Fibroblast of skin of abdomen (primary cell): ENCODE results near the gene MYBPH.

ENCODE experiments used
- DNase-seq: peaks from one replicate; pipeline ENCODE4 v3.0.0-alpha.2; 2013

MYBPH gene

DNA sequence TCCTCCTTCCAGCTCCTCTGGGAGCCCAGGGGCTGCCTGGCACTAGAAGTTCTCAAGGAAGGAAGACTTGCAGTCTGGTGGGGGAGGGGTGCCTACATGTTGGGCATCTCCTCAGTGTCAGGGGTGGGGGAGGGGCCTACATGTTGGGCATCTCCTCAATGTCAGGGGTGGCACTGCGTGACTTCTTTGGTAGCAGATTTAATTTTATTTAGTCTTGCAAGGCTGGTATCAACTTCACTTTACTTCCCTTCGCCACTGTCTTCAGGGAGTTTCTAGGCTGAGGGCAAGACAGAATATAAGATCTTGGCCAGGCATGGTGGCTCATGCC lies 29.6 kb downstream of the MYBPH start:
- no peak for DNase-seq

DNA sequence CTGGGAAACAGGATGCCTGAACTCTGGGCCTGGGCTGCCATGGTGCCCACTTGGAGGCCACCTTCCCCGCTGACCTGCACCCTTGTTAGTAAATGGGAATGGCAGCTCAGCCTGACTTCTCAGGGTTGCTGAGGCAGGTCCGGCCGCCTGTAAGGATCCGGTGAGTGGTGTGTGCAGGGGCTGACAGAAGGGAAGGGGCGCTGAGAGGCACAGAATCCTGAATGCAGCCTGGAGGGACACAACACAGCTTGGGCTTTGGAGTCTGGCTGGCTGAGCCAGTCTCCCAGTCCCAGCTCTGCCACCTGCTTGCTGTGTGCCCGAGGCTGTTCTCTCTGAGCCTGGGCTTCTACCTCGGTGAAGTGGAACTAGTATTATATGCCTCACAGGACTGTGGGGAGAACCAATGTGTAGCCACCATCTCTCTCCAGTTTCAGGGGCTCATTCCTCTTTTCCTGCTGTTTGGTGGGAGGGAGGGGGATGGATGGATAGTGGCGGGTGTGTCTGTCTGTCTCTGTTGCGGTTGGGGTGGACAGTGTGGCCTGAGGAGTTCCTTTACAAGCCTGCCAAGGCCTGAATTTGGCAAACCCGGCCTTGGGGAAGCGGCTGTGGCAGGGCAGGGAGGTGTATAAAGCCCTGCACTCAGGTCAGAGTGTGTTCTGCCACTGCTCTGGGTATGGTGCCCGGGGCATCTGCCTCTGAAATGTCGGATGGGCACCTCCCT lies 30.1 kb downstream of the MYBPH start:
- no peak for DNase-seq

DNA sequence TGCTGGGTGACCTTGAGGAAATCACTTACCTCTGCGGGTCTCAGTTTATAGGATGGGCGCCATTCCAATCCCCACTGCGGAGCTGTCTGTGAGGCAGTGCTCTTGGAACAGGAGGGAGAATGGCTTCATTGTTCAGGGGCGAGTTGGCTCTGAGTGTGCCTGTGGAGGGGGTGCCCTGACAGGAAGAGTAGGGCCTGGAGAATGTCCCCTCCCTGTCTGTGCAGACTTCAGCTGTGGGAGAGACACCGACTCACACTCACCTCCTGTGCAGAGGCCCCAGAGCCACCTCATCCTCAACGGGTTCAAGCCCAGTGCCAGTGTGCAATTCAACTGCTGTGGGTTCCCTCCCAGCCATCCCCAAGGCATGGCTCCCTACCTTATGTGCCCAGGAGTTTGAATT lies 31.0 kb downstream of the MYBPH start:
- DNase-seq: peak; percentile 33

DNA sequence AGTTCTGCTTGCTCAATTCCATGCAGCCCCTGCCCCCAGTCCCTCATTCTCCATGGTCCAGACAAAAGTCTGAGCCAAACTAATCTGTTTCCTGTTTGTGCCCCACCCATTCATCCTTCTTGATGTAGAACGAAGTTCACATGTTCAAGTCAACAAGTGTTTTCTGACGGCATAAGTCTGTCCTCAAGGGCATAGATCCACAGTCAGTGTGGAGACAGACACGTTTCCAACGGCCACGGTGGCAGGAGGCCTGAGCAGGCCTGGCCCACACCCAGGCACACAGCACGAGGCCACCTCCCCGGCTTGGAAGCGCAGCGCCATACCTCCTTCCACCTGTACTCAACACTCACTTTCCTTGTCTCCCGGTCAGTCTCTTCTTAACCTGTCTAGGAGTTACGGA lies 32.0 kb downstream of the MYBPH start:
- DNase-seq: no peak

DNA sequence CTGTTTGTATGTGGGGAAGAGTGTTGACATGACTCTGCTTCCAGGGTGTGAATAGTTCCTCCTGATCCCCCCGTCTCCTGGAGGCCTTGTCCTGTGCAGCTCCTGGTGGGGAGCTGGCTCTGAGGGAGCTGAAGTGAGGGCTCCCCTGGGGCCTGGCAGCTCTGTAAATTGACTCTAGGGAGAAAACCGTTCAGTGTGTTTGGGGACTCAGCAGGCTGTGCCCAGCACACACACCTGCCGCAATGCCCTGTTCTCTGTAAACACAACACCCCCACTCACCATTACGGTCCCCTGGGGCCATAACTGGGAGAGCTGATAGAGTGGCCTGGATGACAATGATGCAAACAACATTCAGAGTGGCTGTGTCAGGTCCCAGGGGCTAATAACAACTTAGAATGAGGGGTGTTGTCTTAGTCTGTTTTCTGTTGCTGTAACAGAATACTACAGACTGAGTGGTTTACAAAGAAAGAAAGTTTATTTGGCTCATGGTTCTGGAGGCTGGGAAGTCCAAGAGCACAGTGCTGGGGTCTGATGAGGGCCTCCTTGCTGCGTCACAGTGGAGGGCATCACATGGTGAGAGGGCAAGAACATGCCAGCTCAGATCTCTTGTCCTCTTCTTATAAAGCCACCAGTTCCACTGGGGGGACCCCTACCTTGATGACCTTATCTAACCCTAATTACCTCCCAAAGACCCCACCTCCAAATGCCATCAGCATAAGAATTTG lies 32.8 kb downstream of the MYBPH start:
- DNase-seq: no peak

DNA sequence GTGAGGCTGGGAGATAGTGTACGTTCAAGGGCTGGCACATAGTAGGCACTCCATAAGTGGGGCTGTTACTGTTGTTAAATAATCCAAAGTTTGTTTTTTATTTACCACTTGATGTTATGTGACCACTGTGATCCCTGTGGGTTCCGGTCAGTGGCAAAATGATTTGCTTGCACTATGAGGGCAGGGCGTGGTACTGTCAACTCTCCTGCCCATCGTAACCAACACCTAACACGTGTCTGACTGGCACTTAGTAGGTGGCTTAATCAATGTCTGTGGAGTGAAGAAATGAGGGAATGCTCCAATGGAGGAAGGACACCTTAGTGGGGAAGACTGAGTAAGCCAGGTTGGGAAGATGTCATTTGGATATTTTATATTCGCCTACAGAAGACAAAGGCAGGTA lies 33.5 kb downstream of the MYBPH start:
- DNase-seq: no peak

DNA sequence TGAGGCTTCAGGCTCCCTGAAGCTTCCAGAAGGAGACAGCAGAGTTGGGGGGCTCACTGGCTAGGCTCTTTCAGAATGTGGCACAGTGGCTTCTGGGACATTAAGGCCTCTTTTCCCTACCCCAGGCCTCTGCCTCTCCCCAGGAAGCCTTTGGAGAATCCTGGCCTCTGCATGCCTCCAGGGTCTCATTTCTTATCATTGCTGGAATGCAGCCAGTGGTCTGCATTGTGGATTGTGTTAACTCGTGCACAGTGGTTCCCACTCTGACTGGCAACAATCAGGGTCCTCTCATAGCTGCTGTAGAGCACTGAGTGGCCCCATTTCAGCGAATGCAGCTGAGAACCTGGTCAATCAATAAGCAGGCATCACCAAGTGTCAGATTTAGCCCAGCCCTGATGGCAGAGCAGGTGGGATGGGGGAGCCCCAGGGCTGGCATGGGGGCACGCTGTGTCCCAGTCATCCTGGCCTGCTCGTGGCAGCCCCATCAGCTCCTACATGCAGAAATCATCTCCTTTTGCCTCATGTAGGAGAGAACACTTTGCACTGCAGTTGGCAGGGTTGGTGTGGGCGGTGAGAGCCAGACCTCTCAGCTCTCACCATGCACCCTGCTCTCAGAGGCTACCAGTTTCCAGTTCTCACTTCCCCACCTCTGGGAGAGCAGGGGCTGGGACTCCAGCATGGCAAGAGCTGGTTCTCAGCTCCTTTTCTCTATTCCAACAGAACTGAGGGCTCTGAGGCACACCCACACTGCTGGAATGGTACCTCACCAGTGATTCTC lies 34.7 kb downstream of the MYBPH start:
- DNase-seq: no peak

DNA sequence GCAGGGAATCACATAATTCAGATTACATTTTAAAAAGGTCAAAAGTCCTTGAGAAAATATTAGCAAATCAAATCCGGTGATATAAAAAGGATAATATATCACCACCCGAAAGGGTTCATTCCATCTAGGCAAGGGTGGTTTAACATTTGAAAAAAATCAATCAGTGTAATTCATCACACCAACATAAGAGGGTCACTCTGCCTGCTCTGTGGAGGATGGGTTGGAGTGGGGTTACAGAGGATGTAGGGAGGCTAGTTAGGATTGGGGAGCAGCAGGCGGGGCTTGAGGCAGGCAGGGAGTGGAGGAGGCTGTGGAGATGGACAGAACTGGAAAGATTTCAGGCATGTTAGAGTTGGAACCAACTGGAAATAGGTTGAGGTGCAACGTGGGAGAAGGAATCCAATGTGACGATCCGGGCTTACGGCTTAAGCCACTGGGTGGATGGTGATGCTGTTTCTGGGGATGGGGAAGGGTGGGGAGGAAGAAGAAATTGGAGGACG lies 35.6 kb downstream of the MYBPH start:
- no peak for DNase-seq

DNA sequence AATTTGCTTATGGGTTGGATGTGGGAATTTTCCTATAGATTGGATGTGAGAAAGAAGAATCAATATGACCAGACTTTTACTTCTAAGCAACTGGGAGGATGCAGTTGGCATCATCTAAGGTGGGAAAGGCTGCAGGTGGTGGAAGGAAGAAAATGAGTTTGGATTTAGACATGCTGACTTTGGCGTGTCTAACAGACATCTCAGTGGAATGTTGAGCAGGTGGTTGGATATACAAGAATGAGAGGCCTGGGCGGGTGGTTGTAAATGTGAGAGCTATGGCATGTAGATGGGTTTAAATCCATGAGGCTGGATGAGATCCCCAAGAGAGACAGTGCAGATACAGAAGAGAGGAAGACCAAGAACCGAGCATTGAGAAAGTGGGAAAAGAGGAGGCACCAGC lies 37.6 kb downstream of the MYBPH start:
- no peak for DNase-seq

DNA sequence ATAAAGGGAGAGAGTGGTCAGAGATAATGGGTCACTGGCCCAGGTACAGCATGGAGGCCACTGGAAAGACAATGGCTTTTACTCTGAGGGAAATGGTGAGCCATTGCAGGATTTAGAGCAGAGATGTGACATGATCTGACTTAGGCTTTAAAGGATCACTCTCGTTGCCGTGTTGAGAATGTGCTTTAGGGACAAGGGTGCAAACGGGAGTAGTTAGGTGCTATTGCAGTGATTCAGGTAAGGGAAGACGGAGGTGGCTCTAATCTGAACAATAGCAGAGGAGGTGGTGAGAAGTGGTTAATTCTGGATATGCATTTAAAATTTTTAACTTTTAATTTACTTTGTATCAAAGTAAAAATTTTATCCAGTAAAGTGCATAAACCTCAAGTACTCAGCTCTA lies 38.3 kb downstream of the MYBPH start:
- DNase-seq: no peak

DNA sequence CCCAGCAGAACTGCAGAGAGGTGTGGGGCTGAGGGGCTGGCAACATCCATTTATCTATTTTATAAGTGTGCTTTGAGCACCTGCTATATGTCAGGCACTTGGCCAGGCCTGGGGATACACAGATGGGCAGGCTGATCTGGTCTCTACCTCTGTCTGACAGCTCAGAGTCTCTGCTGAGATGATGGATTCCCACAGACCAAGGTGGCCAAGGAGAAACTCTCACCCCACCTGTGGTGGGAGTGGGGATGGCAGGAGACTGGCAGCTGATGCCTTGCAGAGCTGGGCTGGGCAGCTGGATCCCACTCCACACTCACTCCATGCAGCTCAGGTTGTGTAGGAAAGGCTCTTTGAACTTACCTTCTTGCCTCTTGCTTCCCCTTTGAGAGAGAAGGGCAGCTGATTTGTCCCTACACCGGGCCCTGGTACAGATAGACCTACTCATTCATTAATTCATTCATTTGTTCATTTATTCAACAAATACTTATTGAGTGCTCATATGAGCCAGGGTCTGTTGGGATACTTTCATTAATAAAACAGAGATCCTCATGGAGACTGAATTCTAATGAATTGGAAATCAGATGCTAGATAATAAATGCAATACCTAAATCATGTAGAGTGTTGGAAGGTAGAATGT lies 39.1 kb downstream of the MYBPH start:
- DNase-seq: no peak

DNA sequence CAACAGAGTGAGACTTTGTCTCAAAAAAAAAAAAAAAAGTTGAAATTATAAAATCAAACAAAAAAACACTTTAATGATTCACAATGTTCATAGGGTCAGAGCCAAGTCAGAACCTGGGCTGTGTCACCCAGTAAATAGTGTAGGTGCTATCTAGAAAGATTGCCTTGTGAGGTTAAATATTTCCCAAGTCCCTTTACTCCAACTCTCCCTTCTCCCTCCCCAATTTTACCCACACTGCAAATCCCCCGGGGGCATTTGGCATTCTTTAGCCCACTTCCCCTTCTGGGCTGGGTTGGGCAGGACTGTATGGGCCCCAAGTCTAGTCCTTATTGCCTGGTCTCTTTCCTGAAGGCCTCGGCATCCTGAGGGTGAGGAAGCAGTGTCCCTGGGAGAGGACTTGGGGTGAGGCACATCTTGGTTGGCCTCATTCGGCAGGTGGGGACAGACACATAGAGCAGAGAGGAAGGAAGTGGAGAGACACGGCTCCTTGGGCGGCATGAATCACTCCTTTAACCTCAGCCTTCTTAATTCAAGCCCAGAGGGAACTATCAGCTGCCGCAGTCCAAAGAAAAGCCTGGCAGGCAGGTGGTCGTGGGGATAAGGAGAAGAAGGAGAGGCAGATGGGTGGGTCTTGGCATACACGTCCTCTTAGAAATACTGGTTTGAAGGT lies 39.9 kb downstream of the MYBPH start:
- no peak for DNase-seq

DNA sequence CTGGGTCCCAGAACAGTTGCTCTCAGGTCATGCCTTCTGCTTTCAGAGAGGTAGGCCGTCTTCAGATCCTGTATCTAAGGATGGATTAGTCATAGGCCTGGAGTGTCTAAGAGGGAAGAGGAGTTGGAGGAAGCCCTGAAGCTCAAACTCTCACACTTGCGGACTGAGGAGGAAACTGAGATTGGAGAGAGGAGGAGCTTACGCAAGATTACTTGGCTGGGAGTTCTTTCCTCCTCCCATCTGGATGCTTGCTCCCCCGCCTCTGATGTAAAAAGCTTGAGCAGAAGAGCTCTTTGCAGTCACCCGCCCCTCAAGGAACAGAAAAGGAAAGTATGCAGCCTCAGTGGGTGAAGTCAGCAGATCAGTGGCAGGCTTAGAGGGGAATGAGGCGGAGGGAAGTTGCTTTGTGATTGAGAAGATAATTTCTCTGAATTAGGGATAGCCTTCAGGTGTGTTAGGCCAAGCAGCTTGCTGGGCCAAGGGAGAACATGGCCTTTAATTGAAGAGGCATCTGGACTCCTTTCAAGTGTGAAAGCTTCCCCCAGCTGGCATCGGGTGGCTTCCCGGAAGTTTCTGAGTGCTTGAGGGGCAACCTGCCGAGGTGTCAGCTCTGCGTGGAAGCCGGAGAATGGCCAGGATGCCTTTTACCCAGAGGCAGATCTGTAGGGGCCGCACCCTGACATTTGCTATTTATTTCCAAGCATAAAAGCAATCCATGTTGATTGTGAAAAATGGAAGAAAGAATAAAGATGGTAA lies 41.5 kb downstream of the MYBPH start:
- DNase-seq: peak; percentile 58

DNA sequence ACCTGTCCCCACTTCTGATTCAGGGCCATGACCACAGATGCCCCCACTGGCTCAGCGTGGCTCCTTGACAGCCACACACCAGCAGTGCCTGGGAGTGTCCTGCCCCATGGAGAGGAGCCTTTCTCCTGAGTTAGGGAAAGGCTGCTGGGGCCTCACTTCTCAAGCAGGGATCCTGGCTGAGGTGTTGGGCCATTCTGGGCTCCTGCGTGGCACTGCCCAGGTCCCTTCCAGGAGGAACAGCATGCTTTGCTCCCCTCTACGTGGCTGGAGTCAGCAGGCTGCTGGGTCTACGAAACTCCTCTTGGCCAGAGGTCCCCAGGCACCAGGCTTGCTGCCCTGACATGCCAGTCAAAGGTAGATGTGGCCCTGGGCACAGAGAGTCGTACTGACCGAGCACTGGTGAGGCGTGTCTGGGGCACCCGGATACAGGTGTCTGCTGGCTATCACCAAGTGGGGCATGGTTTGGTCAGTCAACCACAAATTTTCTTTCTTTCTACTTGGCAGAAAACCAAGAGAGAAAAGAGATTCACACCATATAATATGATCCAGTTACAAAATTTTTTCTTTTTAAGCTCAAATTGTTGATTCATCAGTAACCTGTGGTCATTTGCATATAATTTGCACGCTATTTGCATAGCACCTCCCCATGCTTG lies 44.0 kb downstream of the MYBPH start:
- DNase-seq: no peak

DNA sequence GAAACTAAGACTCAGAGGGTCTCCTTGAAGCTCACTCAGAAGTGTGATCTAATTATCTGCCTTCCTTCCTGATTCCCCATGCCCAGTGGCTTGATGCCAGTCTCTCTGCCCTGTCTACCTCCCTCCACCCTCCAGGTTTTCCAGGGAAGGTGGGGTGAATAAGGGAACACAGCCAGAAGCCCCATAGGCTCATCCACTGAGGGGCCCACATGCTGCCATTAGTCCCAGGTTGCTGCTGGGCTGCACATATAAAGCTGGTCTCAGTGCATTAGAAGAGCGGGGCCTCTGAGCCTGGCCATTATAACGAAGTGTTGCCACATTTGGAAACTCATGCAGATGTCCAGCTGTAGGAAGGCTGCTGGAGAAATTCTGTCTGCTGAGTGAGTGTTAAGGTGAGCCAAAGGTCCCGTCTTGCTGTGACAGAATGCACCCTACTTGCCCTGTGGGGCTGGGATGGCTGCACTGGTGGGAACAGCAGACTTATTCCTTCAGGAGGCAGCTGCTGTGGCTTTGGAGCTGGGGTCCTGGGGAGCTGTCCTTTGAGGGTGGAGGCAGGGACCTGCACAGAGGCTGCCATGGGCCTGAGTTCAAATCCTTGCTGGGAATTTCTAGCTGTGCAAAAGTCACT lies 45.2 kb downstream of the MYBPH start:
- DNase-seq: no peak

DNA sequence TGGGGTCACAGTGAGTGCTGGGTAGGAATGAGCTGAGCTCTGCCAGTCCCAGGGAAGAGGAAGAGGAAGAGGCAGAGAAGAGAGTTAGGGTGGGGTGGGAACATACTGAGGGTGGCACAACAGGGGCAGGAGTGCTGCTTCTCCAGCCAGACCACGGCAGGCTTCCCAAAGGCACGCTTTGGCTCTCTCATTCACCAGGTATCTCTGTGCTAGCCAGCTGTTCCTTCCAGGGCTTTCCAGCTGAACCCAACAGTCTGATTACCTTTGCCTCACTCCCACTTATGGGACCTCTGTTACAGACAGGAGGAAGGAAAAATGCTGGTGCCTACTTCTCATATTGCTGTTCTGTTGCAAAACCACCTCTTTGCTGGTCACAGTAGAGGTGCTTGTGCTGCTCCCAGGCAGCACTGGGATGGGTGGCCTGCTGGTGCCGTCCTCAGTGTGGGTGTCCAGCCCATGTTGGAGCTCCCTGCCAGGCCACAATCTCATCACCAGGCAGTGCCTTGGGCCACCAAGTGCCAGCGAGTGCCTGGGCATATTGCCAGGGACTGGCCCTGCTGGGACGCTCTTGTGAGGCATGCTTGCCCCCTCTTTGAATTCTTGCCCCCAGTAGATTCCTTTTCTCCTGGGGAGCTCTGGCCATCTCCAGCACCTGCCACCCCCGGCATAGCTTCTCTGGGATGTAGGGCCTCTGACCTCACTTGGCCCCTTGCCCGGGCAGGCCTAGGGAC lies 46.0 kb downstream of the MYBPH start:
- DNase-seq: no peak

DNA sequence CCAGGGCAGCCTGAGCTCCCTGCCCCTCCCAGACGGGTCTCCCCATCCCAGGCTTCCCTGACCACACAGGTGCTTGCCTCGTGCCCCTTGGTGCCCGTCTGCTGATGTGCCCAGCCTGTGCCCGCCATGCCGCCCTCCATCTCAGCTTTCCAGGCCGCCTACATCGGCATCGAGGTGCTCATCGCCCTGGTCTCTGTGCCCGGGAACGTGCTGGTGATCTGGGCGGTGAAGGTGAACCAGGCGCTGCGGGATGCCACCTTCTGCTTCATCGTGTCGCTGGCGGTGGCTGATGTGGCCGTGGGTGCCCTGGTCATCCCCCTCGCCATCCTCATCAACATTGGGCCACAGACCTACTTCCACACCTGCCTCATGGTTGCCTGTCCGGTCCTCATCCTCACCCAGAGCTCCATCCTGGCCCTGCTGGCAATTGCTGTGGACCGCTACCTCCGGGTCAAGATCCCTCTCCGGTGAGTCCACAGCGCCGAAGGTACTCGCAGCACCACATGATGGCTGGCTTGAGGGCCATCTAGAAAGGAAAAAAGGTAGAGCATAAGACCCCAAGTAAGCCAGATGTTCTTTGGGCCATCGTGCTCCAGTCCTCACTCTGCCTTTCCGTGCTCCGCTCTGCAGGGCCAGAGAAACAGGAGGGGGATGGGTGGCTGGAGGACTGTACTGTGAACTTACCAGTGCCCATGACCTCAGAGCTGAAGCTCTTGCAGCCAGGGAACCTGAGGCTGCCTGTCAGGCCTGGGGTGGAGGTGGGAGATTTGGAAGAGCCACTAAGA lies 46.7 kb downstream of the MYBPH start:
- no peak for DNase-seq

DNA sequence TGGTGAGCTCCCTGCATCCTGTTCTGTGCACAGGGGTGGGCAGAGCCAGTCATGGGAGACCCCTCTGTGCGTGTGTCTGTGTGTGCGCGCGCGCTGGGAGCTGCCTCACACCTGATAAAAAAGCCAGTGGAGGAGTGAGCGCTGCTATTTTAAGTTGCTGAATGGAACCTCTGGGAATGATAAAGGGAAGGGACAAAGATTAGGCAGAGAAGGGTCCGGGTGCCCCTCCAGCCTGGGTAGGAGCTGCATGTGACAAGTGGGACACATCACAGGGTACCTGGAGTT lies 47.3 kb downstream of the MYBPH start:
- DNase-seq: no peak

DNA sequence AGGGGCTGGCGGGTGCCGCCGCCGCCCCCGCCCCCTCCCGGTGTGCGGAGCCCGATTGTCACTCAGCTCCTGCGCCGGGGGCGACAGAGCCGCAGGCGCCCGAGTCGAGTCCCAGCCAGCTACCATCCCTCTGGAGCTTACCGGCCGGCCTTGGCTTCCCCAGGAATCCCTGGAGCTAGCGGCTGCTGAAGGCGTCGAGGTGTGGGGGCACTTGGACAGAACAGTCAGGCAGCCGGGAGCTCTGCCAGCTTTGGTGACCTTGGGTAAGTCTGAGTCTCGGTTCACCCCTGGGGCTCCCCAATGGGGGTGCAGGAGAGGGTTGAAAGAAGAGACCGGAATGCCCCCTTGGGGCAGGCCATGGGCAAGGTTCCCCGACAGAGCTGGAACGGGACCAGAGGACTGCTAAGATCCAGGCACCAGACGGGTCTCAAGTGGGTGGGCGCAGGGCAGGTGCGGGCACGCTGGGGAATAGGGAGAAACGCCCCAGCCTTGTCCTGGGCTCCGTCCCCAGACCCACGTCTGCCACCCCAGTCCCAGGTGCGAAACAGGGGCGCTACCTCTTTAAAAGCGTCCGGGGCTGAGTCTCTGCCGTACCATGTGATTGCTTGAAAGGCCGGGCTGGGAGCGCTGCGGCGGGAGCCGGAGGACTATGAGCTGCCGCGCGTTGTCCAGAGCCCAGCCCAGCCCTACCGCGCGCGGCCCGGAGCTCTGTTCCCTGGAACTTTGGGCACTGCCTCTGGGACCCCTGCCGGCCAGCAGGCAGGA lies 47.8 kb downstream of the MYBPH start, which contains the start of gene ADORA1:
Gene ADORA1 (plus strand): TSS at position 61 of the 765 bp plus-strand sequence. CDS start 1,116 bp downstream, outside the sequence.
- peak; percentile 44 for DNase-seq
